ENCODE data around the gene RAB27B.

GRCh38 chr18:54794823-54795222 is 33.5 kb upstream of the RAB27B start:
- TF ChIP-seq CTCF (IDR thresholded peaks at IDR 0.05) (no peak), POLR2AphosphoS5 (IDR thresholded peaks at IDR 0.05; ENCODE audit: insufficient read depth in 1 of 2, low read depth in 1 of 2) (no peak)

Measured in vagina (tissue), 2 donors.